SIG-M5 treated with dmso at 0.1 percent for 504 hours (cell line): Measurements from ENCODE around the gene BRSK2.
A peak's percentile ranks its signal among the peaks of the same experiment; 100 is the strongest.
"Not testable (repeated sequence)": the region's sequence is repeated elsewhere in the genome, so short reads cannot be mapped to it uniquely, and the experiment has no call there.

Experiments
- DNase-seq: peaks from one replicate; lab custom pipeline; 2025; ENCODE audit not compliant: unreplicated experiment; lab: John Stamatoyannopoulos, UW

BRSK2 gene

DNA sequence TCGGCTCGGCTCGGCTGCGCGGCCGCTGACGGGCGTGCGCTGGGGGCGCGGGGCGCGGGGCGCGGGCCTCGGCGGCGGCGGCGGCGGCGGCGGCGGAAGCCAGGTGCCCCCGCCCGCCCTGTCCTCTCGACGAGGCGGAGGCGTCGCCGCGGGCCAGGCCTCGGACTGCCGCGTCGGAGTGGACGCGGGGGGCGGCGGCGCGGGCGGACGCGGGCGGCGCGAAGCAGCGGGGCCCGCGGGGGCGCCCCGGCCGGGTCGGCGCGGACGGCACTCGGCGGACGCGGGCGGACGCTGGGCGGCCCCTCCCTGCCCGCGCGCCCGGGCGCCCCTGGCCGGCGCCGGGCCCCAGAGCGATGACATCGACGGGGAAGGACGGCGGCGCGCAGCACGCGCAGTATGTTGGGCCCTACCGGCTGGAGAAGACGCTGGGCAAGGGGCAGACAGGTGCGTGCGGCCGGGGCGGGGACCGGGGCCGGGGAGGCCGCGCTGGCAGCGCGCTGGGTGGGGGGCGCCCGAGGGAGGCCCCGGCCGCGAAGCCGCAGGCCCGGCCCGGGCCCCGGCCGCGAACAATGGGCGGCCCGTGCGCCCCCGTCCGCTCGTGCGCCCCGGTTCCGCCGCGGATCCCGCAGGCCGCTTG is at the start of gene BRSK2:
BRSK2 (plus strand) TSS at position 3 of the 637 bp plus-strand sequence; CDS start at position 354, 351 bp downstream.
- DNase-seq: no peak

DNA sequence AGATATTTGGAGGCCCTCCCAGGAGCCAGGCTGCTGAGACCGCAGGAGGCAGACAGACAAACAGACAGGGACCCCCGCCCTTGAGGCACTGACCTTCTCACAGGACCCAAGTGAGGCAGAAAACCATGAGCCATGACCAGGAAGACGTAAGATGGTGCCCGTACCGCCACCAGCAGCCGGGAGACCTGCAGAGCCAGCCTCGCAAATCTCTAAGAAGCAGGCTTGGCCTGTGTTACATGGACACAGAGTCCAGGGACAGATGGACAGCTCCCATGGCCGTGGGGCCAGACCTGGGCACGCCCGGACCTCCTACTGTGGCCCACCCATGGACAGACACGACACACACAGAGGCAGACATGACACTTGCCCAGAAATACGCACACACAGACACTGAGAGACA is 49.6 kb upstream of the BRSK2 start:
- no peak for DNase-seq

DNA sequence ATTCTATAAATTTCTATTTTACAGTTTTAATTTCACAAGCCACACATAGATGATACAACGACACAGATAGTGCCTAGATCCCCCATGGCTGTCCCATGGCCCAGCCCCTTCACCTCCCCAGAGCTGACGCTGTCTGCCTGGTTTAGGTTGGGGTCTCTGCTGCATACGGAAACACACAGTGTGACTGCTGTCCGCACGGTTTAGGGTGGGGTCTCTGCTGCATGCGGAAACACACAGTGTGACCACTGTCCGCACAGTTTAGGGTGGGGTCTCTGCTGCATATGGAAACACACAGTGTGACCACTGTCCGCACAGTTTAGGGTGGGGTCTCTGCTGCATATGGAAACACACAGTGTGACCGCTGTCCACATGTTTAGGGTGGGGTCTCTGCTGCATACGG is 48.5 kb upstream of the BRSK2 start:
- DNase-seq: not testable (repeated sequence)

DNA sequence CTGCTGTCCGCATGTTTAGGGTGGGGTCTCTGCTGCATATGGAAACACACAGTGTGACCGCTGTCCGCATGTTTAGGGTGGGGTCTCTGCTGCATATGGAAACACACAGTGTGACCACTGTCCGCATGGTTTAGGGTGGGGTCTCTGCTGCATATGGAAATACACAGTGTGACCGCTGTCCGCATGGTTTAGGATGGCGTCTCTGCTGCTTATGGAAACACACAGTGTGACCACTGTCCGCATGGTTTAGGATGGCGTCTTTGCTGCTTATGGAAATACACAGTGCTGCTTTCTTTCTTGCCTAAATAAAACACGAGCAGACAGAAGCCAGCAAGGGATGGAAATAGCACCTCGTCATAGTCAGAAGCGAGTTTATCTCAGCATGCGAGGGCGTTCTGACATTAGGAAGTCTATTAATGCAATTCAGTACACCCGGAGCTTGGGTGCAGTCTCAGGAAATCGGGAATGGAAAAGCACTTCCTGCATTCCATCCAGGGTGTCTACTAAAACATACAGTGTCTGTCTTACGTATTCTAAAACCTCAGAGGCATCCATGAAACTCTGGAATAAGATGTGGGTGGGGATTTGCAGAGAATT is 47.7 kb upstream of the BRSK2 start:
- DNase-seq: no peak

- no peak for DNase-seq
These were observed 46.8 kb upstream of the BRSK2 start for GRCh38 chr11:1342946-1343345.

- DNase-seq: no peak
These were observed 46.2 kb upstream of the BRSK2 start for GRCh38 chr11:1343391-1344055.

- no peak for DNase-seq
These were observed 45.6 kb upstream of the BRSK2 start for GRCh38 chr11:1344056-1344635.

DNA sequence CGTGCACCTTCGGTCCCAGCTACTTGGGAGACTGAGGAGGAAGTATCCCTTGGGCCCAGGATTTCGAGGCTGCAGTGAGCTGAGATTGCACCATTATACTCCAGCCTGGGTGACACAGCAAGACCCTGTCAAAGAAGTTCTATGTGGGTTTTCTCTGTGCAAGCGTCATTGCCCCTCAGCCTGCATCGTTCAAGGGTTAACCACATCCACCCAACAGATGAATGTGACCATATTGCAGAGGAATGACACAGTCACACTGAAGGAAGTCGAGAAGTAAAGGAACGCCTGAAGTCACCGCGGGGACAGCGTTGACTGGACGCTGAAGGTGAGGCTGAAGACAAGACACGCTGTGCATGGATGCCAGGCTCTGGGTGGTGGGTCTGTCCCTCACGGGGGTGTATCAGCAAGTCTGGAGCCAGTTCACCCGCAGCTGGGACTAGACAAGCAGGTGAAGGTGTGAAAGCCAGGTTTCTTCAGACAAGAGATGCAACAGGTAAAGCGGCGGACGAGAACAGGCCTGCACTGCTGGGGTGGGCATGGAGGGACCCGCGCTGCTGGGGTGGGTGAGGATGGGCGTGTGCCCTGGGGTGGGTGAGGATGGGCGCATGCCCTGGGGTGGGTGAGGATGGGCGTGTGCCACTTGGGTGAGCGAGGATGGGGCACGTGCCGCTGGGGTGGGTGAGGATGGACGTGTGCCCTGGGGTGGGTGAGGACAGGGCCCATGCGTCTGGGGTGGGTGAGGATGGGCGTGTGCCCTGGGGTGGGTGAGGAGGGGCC is 43.8 kb upstream of the BRSK2 start:
- peak; percentile 51 for DNase-seq

DNA sequence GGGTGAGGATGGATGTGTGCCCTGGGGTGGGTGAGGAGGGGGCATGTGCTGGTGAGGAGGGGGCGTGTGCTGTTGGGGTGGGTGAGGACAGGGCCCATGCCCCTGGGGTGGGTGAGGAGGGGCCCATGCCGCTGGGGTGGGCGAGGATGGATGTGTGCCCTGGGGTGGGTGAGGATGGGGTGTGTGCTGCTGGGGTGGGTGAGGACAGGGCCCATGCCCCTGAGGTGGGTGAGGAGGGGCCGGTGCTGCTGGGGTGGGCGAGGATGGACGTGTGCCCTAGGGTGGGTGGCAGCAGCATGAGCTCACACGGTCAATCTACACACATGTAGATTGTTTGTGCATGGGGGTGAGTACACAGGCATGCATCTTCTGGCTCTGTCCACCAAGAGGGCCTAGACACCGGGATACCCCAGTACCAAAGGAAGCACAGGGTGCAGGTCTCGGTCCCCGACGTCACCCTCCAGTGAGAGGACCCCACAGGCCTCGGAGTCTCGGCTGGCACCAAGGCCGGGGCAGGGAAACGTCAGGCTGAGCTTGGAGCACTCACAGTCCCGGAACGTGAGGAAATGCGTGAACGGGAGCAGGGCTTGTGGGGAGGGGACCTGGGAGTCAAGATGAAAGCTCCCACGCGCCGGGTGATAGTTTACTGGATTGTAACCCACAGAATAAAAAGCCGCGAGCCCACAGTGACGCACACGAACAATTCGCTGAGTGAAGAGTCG is 42.9 kb upstream of the BRSK2 start:
- no peak for DNase-seq

- DNase-seq: not testable (repeated sequence)
These were observed 42.2 kb upstream of the BRSK2 start for GRCh38 chr11:1347411-1347999.

DNA sequence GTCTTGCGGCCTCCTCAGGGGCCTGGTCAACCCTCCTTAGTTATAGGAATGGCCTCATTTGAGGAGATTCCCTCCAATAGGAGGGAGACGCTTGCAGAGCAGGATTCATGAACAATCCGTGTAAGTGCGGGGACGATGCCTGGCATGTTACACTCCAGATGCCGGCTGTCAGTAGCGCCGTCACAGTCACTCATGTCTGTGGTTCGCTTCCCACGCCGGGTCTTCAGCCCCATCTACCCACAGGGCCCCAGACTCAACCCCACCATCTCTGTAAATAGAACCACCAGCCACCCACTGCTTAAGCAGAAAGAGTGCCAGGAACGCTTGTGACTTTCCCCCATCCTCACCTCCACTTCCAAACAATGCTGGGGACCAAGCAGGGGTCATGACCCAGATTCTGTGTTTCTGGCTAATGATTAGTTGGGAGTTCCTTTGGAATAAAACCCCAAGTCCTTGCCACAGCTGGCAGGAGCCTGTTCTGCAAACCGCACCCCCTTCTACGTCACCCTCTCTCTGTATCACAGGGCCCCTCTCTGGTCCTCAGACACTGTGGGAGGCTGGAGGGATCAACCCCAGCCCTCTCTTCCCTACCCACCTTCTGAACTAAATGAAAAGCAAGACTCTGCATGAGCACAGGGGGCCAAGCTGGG is 41.5 kb upstream of the BRSK2 start:
- no peak for DNase-seq

DNA sequence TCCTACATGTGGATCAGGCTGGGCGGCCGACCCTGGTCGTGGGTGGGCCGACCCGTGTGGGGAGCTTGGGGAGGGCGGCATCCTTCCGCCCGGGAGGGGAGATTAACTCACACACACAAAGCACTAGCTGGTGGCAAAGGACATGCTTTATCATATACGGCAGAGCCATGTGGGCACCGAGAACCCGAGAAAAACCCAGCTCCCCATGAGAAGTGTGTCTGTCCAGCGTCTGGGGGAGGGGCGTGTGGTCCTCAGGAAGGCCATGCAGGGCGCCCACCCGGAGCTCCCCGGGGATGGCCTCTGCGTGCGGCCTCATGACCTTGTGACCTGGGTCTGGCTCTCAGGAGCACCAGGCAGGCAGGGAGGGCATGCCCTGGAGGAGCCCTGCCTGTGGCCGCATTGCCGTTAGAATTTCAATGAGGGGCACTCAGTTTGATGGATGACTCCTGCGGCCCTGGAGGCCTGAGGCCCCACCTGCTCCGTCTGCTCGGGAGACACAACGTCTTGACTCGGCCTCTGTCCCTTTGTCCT is 40.9 kb upstream of the BRSK2 start:
- DNase-seq: no peak

GRCh38 chr11:1349327-1350041 is 40.2 kb upstream of the BRSK2 start:
- no peak for DNase-seq

DNA sequence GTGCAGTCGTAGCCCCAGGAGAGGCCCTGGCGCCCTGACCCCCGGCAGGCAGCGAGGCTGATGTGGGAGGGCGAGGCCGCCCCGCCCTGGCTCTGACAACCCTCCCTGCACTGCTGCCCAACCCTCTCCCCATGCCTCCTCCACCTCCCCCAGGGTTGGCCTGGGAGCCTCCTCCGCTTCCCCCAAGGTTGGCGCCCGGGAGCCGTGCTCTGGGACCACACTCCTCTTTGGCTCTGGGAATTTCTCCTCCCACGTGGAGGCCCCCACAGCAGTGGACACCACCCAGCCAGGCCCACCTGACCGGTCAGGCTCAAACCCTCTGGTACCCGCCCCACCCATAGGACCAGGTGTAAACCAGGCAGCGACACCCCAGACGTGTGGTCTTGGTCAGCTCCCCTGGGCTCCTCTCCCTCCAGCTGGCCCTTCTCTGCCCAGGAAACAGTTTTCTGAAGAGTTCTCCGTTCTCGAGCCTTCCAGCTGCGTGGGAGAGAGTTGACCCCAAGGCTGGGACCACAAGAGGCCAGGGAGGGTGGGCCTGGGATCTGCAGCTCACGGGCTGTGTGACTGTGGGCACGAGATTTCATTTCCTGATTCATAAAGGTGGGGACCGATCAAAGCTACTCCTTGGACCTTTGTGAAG is 39.5 kb upstream of the BRSK2 start:
- no peak for DNase-seq

GRCh38 chr11:1351278-1351937 is 38.3 kb upstream of the BRSK2 start:
- DNase-seq: no peak

- DNase-seq: no peak
These were observed 36.9 kb upstream of the BRSK2 start for GRCh38 chr11:1352696-1353382.

- no peak for DNase-seq
These were observed 36.2 kb upstream of the BRSK2 start for GRCh38 chr11:1353383-1354124.
